GM08714 (cell line): ENCODE results near the gene GBX2.

Experiments used
- H3K4me3 ChIP-seq: fragments of 200-500 bp; sonication (Bioruptor generic); 2 replicates; pipeline ENCODE4 v1.5.1; 2014; ENCODE audit warnings: mild to moderate bottlenecking, low read length, inconsistent platforms
- ZNF274 ChIP-seq: IDR thresholded peaks from 2 replicates; pipeline ENCODE4 v1.6.1; 2012; ENCODE audit warnings: mild to moderate bottlenecking, low read depth, low read length

Gene GBX2

DNA sequence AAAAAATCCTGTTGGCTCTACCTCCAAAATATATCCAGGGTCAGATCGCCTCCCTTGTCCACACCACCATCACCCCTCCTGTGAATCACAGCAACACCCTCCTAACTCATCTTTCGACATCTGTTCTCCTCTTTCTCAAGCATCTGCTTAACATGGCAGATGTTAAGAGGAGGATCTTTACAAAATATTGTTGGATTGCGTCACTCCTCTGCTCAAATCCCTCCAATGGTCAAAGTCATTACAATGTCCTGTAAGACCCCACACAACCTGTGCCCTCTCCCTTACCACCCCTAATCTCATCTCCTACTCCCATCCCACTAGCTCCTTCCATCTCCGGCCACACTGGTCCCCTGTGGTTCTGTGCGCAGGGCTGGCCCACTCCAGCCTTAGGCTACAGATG is 36.8 kb upstream of the GBX2 start:
- no peak overlapping the region for H3K4me3 ChIP-seq
- TF ChIP-seq ZNF274: no peak

DNA sequence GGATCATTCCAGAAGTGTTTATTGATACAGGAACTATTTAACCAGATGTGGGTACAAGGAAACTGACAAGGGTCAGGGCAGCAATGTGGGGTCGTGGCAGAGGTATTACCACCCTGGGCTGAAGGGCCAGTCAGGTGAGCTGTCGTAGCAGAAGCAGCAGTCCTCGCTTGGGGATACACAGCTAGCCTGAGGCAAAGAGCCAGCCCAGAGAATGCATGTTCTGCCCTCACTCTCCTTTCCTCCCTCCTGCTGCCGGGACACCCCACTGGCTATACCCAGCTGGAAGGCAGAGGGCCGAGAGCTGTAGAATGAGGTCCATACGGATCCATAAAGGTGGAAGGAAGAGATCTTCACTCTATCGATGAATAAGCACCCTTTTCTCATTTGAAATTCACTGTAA is 32.2 kb upstream of the GBX2 start:
- H3K4me3 ChIP-seq: no peak overlapping the region
- TF ChIP-seq ZNF274: no peak

DNA sequence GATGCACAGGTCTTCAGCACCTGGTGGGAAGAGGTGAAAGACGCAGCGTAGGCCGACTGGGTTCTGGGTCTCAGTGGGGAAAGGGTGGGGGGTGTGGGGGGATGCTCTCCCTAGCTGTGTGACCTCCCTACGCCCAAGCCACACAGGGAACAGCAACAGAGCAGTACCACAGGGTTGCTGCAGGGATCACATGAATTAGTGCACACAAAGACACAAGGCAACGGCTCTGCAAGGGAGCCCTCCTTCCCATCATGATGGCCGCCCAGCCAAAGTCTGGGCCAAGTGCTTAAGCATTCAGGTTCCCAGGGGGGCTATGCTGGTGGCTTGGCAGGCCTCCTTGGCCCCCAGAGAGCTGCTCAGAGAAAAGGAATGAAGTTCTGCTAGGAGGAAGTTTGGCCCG is 28.2 kb upstream of the GBX2 start:
- no peak overlapping the region for H3K4me3 ChIP-seq
- TF ChIP-seq ZNF274: no peak

DNA sequence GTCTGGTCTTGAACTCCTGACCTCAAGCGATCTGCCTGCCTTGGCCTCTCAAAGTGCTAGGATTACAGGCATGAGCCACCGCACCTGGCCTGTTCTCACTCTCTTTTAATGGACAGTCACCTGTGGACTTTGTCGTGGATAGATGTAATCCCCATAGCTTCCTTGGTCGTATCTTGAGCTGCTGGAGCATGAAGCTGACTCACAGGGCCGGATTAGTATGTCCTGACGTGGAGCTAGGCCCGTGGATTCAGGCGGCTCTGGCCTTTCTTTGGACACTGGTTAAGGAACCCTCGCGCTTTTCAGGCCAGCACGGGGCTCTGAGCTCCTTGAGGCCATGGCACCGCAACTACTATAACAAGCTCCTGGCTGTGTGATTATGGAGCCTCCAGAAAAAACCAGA is 27.5 kb upstream of the GBX2 start:
- H3K4me3 ChIP-seq: no peak overlapping the region
- no peak for TF ChIP-seq ZNF274

GRCh38 chr2:236194786-236195185 is 26.6 kb upstream of the GBX2 start:
- H3K4me3 ChIP-seq: no peak overlapping the region
- TF ChIP-seq ZNF274: no peak

DNA sequence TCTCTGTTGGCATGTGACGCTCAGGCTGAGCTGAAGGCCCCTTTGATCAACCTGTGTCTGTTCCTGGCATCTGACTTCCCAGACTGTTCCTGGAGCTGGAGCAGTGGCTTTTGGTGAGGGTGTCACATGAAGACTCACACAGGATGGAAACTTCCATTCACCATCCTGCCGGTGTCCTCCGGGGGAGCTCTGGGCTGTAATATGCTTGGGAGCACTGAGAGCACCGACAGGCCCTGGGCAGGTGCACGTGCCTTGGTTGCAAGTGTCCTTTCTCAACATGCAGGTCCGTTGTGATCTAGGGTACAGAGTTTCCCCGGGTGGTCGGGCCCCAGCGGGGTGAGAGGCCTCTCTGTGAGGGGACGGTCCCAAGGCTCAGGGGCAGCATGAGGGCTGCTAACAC is 24.8 kb upstream of the GBX2 start:
- H3K4me3 ChIP-seq: no peak overlapping the region
- no peak for TF ChIP-seq ZNF274

DNA sequence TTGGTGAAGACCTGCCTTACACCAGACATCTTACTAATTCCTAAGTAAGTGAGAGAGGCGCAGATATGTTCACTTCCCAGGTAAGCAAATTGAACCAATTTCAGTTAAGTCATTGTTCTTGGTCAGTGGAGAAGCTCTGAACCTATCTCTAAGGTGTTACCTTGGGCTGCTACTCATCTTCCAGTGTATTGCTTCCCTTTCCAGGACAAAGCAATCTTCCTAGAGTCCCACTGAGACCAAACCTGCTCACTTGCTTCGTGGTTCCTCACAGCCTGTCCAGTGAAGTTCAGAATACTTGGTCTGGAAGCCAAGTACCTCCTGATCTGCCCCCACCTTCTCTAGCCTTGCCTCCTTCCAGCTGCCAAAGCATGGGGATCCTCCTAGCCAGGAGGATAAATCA is 22.5 kb upstream of the GBX2 start:
- no peak for TF ChIP-seq ZNF274
- no peak overlapping the region for H3K4me3 ChIP-seq

- H3K4me3 ChIP-seq: no peak overlapping the region
- no peak for TF ChIP-seq ZNF274
Observed at GRCh38 chr2:236184701-236185100, 16.5 kb upstream of the GBX2 start.

DNA sequence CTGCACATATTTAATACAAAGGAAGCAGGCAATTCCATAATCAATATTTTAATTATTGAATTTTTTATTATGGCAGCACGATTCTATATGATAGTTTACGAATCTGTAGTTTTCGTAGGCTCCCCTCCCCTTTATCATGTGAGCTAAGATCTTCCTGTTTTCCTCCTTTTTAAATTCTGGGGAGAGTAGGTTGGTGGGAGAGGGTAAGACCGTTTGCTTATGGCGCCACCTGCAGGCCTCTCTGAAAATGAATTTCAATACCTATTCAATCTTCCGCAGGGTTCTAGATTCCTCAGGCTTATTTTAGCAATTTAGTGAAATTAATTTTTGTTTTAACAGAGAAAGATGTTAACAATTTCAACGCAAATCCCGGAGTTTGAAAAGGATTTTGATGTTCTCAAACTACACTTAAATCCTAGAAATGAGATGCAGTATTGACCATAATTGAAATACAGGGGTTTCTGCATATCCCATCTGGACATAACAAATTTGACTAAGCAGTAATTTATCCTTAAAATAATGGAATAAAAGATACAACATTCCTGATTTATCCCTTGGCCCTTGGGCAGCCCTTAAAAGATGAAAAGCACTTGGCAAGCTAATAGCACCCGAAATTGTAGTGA is 12.8 kb upstream of the GBX2 start:
- H3K4me3 ChIP-seq: no peak overlapping the region
- TF ChIP-seq ZNF274: no peak

DNA sequence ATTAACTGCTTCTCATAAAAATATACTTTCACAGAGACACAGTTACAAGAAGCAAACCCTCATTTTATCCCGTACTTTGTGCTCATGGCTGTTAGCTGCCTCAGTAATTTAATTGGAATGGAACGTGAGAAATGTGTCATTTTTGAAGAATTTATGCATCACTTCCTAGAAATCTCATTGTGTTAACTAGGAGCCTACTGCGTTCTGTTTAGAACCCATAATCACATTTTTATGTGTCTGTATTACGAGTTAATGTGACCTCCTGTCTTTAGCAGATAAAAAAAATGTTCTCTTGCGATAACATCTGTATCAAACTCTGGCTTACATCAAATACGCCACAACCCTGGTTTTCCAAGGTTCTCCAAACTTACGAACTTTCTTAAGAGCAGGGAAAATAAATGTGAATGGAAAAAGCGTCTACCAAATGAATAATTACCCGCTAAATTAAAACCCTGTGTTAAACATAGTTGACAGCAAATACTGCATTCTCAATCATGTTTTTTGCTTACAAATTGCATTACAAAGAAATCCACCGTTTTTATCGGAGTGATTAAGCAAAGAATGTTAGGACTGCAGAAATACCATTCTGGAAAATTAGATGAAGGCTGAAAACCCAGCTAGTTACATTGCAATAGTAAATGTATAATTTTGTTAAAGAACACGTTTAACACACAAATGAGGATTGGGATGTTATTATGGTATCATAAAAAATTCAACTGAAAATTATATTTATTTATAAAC is 12.1 kb upstream of the GBX2 start:
- H3K4me3 ChIP-seq: no peak overlapping the region

GRCh38 chr2:236179236-236180075 is 11.3 kb upstream of the GBX2 start:
- no peak for TF ChIP-seq ZNF274
- no peak overlapping the region for H3K4me3 ChIP-seq

More for the DNA sequence above, 12.1 kb upstream of the GBX2 start:
- no peak for TF ChIP-seq ZNF274

- H3K4me3 ChIP-seq: no peak overlapping the region
- TF ChIP-seq ZNF274: no peak
Observed at GRCh38 chr2:236178890-236179235, 10.7 kb upstream of the GBX2 start.

GRCh38 chr2:236177967-236178889 is 10.0 kb upstream of the GBX2 start:
- H3K4me3 ChIP-seq: no peak overlapping the region
- TF ChIP-seq ZNF274: no peak

GRCh38 chr2:236177604-236177966 is 9.4 kb upstream of the GBX2 start:
- no peak overlapping the region for H3K4me3 ChIP-seq
- TF ChIP-seq ZNF274: no peak
